Endothelial cell of umbilical vein (primary cell): ENCODE results near the gene LYVE1.

Experiments
- CTCF ChIP-seq, 2 donors: IDR thresholded peaks; 1 replicate in 1 of 2; 2 replicates in 1 of 2; pipeline ENCODE4 v1.5.1; 2011; ENCODE audit warnings: low read length in 2 of 2, mild to moderate bottlenecking in 2 of 2, moderate library complexity in 2 of 2, control low read depth in 1 of 2, inconsistent platforms in 1 of 2, low read depth in 1 of 2; ENCODE audit not compliant: insufficient read depth in 1 of 2; ENCODE audit errors: extremely low read depth in 1 of 2
- EZH2 ChIP-seq: IDR thresholded peaks from 2 replicates; pipeline ENCODE4 v1.6.1; 2012; ENCODE audit warnings: borderline replicate concordance, low read depth, mild to moderate bottlenecking, moderate library complexity, low read length, inconsistent platforms; ENCODE audit not compliant: severe bottlenecking
- MYC ChIP-seq: IDR thresholded peaks from one replicate; pipeline ENCODE4 v1.6.1; 2011; ENCODE audit warnings: mild to moderate bottlenecking, low read depth, low read length
- POLR2A ChIP-seq: IDR thresholded peaks from 2 replicates; pipeline ENCODE4 v1.6.1; 2012; ENCODE audit warnings: low read depth, mild to moderate bottlenecking, control low read depth, low read length
- POLR2AphosphoS5 ChIP-seq: IDR thresholded peaks from 2 replicates; pipeline ENCODE4 v1.6.1; 2012; ENCODE audit warnings: low read depth, mild to moderate bottlenecking, control low read depth, low read length, moderate library complexity; ENCODE audit not compliant: insufficient read depth

GRCh38 chr11:10538924-10539323 lies 29.5 kb downstream of the LYVE1 start:
- TF ChIP-seq CTCF (IDR thresholded peaks at IDR 0.05; ENCODE audit: extremely low read depth in 1 of 2, insufficient read depth in 1 of 2, low read depth in 1 of 2, low read length in 2 of 2): no peak
- TF ChIP-seq POLR2AphosphoS5: no peak
- no peak for TF ChIP-seq POLR2A
- TF ChIP-seq EZH2: no peak
- TF ChIP-seq MYC: no peak
